Neural cell (in vitro differentiated cells): ENCODE data around the gene NCKAP5. TPM values are rescaled to one million over a fixed set of nuclear protein-coding genes. Genes with fewer than 3 reads are reported as not detected.

Experiments used
- H2AFZ ChIP-seq: fragments of 200-600, 300-800 bp; sonication (generic), shearing (Covaris generic); 2 replicates; pipeline ENCODE4 v1.6.0; 2014; ENCODE audit warnings: low read depth, mild to moderate bottlenecking, antibody characterized with exemption, low read length, moderate library complexity
- H3F3A ChIP-seq: fragments of 200-600 bp; shearing (Covaris generic); 2 replicates; pipeline ENCODE4 v1.6.1; 2016; ENCODE audit warnings: mild to moderate bottlenecking, moderate library complexity, mixed read lengths, antibody characterized with exemption, low read length; ENCODE audit not compliant: insufficient read depth, poor library complexity, severe bottlenecking
- H3K27ac ChIP-seq: fragments of 200-600, 300-800 bp; sonication (generic), shearing (Covaris generic); 2 replicates; pipeline ENCODE4 v1.5.1; 2014; ENCODE audit warnings: mild to moderate bottlenecking, low read length, moderate library complexity
- H3K27me3 ChIP-seq: fragments of 300-800, 200-600 bp; sonication (generic), shearing (Covaris generic); 2 replicates; pipeline ENCODE4 v1.6.0; 2014; ENCODE audit warnings: mild to moderate bottlenecking, low read depth, low read length, moderate library complexity; ENCODE audit not compliant: insufficient read depth
- H3K36me3 ChIP-seq: fragments of 300-800, 200-600 bp; sonication (generic), shearing (Covaris generic); 2 replicates; pipeline ENCODE4 v1.5.1; 2014; ENCODE audit warnings: mild to moderate bottlenecking, antibody characterized with exemption, low read length, moderate library complexity; ENCODE audit not compliant: insufficient read depth
- H3K4me2 ChIP-seq: fragments of 300-800, 200-600 bp; sonication (generic), shearing (Covaris generic); 2 replicates; pipeline ENCODE4 v1.6.0; 2014; ENCODE audit warnings: mild to moderate bottlenecking, low read length
- H3K4me3 ChIP-seq: fragments of 300-800, 200-600 bp; sonication (generic), shearing (Covaris generic); 2 replicates; pipeline ENCODE4 v1.5.1; 2014; ENCODE audit warnings: mild to moderate bottlenecking, low read length, moderate library complexity
- H3K79me2 ChIP-seq: fragments of 200-600 bp; shearing (Covaris generic); replicated peaks from 2 replicates; pipeline ENCODE4 v1.6.0; 2014; ENCODE audit warnings: mild to moderate bottlenecking, low read length, moderate library complexity; ENCODE audit not compliant: insufficient read depth
- H3K9ac ChIP-seq: fragments of 300-800, 200-600 bp; sonication (generic), shearing (Covaris generic); 2 replicates; pipeline ENCODE4 v1.6.1; 2016; ENCODE audit warnings: mild to moderate bottlenecking, low read length, mixed read lengths
- H3K9me2 ChIP-seq: fragments of 200-600 bp; shearing (Covaris generic); 2 replicates; pipeline ENCODE4 v1.6.1; 2016; ENCODE audit warnings: mild to moderate bottlenecking, low read length, mixed read lengths; ENCODE audit not compliant: insufficient read depth
- H3K9me3 ChIP-seq: fragments of 200-600, 300-800 bp; sonication (generic), shearing (Covaris generic); 2 replicates; pipeline ENCODE4 v1.6.1; 2016; ENCODE audit warnings: mild to moderate bottlenecking, mixed run types, low read length, moderate library complexity, mixed read lengths
- H4K20me1 ChIP-seq: fragments of 200-600 bp; shearing (Covaris generic); 2 replicates; pipeline ENCODE4 v1.6.1; 2016; ENCODE audit warnings: mild to moderate bottlenecking, mixed run types; ENCODE audit not compliant: insufficient read depth
- EP300 ChIP-seq: fragments of 450-650 bp; conservative IDR thresholded peaks from 2 replicates; pipeline ENCODE4 v1.6.1; 2014; ENCODE audit warnings: antibody characterized with exemption, mild to moderate bottlenecking, moderate library complexity; ENCODE audit not compliant: poor library complexity, severe bottlenecking
- EZH2 ChIP-seq: fragments of 200-600, 300-800 bp; shearing (Covaris generic), sonication (generic); IDR thresholded peaks from 2 replicates; pipeline ENCODE4 v1.6.1; 2014; ENCODE audit warnings: antibody characterized with exemption, low read length, borderline replicate concordance, mild to moderate bottlenecking; ENCODE audit not compliant: insufficient read depth, poor library complexity, severe bottlenecking
- MXI1 ChIP-seq: fragments of 450-650 bp; conservative IDR thresholded peaks from 2 replicates; pipeline ENCODE4 v1.6.1; 2014; ENCODE audit warnings: antibody characterized with exemption, mild to moderate bottlenecking; ENCODE audit not compliant: poor library complexity, severe bottlenecking
- POLR2AphosphoS5 ChIP-seq: IDR thresholded peaks from 2 replicates; pipeline ENCODE4 v1.6.1; 2012
- RAD21 ChIP-seq: fragments of 450-650 bp; conservative IDR thresholded peaks from 2 replicates; pipeline ENCODE4 v1.6.1; 2014; ENCODE audit warnings: antibody characterized with exemption, mild to moderate bottlenecking, moderate library complexity
- SMC3 ChIP-seq: fragments of 450-650 bp; conservative IDR thresholded peaks from 2 replicates; pipeline ENCODE4 v1.6.1; 2014; ENCODE audit warnings: antibody characterized with exemption, mild to moderate bottlenecking, moderate library complexity; ENCODE audit not compliant: poor library complexity
- TAF1 ChIP-seq: IDR thresholded peaks from 2 replicates; pipeline ENCODE4 v1.6.1; 2012; ENCODE audit warnings: low read depth
- polyA plus RNA-seq: library from polyadenylated mRNA; depleted of rRNA; stranded (reverse); fragments of >200 nt; gene quantifications from 2 replicates; pipeline ENCODE4 v1.2.3, GENCODE V29; 2014
- TF ChIP-seq, protein P1 (sequence below): IDR thresholded peaks from 2 replicates; pipeline ENCODE4 v1.6.1; 2012; ENCODE audit warnings: borderline replicate concordance
- TF ChIP-seq, protein P2 (sequence below): fragments of 450-650 bp; IDR thresholded peaks from 2 replicates; pipeline ENCODE4 v1.5.1; 2014; ENCODE audit warnings: antibody characterized with exemption, mild to moderate bottlenecking, moderate library complexity; ENCODE audit not compliant: poor library complexity, severe bottlenecking

The NCKAP5 gene
- polyA plus RNA-seq, 1 donor from 2014 or later: 2.4 TPM

DNA sequence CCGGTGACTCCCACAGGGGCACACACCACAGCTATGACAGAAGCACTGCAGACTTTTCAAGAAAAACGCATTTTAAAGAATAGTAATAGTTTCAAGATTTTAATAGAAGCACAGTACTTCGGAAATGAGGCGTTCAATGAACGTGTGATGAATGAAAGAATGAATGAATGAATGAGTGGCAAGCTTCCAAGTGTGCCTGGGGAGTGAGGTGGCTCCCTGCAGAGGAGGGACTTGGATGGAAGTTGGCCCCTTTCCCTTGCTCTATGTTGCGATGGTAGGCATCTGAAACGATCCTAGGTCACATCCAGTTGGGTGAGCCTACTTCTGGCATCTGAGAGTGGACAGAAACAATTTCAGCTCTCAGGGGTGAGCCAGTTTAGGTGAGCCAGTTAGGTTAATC, 65.6 kb downstream of the NCKAP5 start:
- no peaks in the 10 kb centered on the region for H3F3A ChIP-seq
- H3K4me3 ChIP-seq: no peak overlapping the region
- H3K9ac ChIP-seq: no peak overlapping the region
- no peak overlapping the region for H3K27ac ChIP-seq
- no peak overlapping the region for H2AFZ ChIP-seq
- TF ChIP-seq TAF1 (no peak), EZH2 (no peak), POLR2AphosphoS5 (no peak)
- TF ChIP-seq, protein P1, sequence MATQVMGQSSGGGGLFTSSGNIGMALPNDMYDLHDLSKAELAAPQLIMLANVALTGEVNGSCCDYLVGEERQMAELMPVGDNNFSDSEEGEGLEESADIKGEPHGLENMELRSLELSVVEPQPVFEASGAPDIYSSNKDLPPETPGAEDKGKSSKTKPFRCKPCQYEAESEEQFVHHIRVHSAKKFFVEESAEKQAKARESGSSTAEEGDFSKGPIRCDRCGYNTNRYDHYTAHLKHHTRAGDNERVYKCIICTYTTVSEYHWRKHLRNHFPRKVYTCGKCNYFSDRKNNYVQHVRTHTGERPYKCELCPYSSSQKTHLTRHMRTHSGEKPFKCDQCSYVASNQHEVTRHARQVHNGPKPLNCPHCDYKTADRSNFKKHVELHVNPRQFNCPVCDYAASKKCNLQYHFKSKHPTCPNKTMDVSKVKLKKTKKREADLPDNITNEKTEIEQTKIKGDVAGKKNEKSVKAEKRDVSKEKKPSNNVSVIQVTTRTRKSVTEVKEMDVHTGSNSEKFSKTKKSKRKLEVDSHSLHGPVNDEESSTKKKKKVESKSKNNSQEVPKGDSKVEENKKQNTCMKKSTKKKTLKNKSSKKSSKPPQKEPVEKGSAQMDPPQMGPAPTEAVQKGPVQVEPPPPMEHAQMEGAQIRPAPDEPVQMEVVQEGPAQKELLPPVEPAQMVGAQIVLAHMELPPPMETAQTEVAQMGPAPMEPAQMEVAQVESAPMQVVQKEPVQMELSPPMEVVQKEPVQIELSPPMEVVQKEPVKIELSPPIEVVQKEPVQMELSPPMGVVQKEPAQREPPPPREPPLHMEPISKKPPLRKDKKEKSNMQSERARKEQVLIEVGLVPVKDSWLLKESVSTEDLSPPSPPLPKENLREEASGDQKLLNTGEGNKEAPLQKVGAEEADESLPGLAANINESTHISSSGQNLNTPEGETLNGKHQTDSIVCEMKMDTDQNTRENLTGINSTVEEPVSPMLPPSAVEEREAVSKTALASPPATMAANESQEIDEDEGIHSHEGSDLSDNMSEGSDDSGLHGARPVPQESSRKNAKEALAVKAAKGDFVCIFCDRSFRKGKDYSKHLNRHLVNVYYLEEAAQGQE: no peak
- no peaks in the 10 kb centered on the region for H3K36me3 ChIP-seq
- H3K9me3 ChIP-seq: no peaks in the 10 kb centered on the region
- H4K20me1 ChIP-seq: no peaks in the 10 kb centered on the region
- H3K27me3 ChIP-seq: no peaks in the 10 kb centered on the region
- H3K9me2 ChIP-seq: no peaks in the 10 kb centered on the region
- no peaks in the 10 kb centered on the region for H3K79me2 ChIP-seq
- no peak overlapping the region for H3K4me2 ChIP-seq

DNA sequence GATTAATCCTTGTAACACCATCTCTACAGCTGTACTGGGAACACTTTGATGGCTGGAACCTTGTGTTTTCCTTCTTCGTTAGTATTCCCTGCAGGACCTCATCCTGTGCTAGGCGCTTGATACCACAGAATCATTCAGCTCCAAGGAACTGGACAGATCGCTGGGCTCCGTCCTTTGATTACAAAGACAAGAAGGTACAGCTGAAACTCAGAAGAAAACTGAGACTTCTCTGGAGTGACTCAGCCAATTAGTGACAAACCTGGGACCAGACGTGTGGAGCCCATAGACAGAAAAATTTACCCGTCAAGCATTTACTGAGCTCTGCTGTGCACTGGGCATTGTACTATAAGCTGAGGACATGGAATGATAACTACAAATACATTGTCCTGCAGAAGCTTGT, 67.3 kb downstream of the NCKAP5 start:
- no peaks in the 10 kb centered on the region for H3F3A ChIP-seq
- no peak overlapping the region for H2AFZ ChIP-seq

DNA sequence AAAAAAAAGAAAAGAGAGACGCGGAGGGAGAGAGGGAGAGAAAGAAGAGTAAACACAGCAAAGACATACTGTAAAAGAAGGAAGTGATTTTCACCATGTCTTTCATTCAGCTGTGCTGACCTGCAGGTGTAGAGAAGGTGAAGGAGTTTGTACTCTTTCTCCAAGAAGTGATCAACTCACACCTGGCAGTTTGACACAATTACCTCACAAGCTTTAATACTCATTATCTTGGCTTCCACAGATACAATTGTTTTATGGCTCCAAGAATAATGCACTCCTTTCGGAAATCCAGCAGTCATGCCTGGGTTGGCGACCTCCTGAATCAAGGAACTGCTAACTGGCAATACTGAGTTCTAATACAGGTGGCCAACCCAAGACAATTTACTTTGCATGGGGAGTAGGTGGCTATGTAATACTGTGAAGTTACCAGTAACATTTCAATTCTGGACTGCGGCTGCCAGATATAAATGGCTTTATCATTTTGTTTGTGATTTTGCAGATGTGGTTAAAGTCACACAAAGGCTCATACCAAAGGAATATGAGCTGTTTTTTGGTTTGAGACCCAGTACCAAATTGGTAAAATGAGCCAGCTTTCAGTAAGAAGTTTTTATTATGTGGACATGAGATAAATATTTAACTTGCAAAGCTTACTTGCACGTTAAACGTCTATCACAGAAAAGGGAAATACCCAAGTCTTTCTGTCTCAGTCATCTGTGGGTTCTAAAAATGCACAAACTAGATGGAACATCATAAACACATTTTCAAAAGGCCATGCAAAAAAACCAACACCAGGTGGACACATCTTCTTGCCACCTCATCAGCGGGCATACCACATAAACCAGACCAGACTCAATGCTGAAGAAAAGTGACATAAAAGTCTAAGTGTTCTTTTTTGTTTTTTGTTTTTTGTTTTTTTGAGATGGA, 69.3 kb downstream of the NCKAP5 start:
- no peak overlapping the region for H3K4me3 ChIP-seq
- H3F3A ChIP-seq: no peaks in the 10 kb centered on the region
- H2AFZ ChIP-seq: no peak overlapping the region
- no peak overlapping the region for H3K27ac ChIP-seq
- no peaks in the 10 kb centered on the region for H4K20me1 ChIP-seq
- H3K36me3 ChIP-seq: no peaks in the 10 kb centered on the region
- no peak overlapping the region for H3K4me2 ChIP-seq
- no peaks in the 10 kb centered on the region for H3K9me3 ChIP-seq
- no peaks in the 10 kb centered on the region for H3K9me2 ChIP-seq
- H3K27me3 ChIP-seq: no peaks in the 10 kb centered on the region
- no peak overlapping the region for H3K9ac ChIP-seq
- TF ChIP-seq RAD21 (no peak), MXI1 (no peak), TAF1 (no peak), SMC3 (no peak), EZH2 (no peak), POLR2AphosphoS5 (no peak), EP300 (no peak)
- TF ChIP-seq, protein P1: no peak
- TF ChIP-seq, protein P2, sequence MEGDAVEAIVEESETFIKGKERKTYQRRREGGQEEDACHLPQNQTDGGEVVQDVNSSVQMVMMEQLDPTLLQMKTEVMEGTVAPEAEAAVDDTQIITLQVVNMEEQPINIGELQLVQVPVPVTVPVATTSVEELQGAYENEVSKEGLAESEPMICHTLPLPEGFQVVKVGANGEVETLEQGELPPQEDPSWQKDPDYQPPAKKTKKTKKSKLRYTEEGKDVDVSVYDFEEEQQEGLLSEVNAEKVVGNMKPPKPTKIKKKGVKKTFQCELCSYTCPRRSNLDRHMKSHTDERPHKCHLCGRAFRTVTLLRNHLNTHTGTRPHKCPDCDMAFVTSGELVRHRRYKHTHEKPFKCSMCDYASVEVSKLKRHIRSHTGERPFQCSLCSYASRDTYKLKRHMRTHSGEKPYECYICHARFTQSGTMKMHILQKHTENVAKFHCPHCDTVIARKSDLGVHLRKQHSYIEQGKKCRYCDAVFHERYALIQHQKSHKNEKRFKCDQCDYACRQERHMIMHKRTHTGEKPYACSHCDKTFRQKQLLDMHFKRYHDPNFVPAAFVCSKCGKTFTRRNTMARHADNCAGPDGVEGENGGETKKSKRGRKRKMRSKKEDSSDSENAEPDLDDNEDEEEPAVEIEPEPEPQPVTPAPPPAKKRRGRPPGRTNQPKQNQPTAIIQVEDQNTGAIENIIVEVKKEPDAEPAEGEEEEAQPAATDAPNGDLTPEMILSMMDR: no peak
- H3K79me2 ChIP-seq: no peaks in the 10 kb centered on the region

More for the DNA sequence above, 67.3 kb downstream of the NCKAP5 start:
- no peaks in the 10 kb centered on the region for H3K9me3 ChIP-seq
- no peak overlapping the region for H3K27ac ChIP-seq
- no peak overlapping the region for H3K4me2 ChIP-seq
- H3K27me3 ChIP-seq: no peaks in the 10 kb centered on the region
- H3K79me2 ChIP-seq: no peaks in the 10 kb centered on the region
- H3K9ac ChIP-seq: no peak overlapping the region
- TF ChIP-seq EP300 (no peak), SMC3 (no peak), TAF1 (no peak), POLR2AphosphoS5 (no peak), RAD21 (no peak)
- no peaks in the 10 kb centered on the region for H3K9me2 ChIP-seq
- H3K36me3 ChIP-seq: no peaks in the 10 kb centered on the region
- no peaks in the 10 kb centered on the region for H4K20me1 ChIP-seq
- H3K4me3 ChIP-seq: no peak overlapping the region
